HepG2 (cell line): ENCODE measurements around the gene CD300H. TPM values are rescaled to one million over a fixed set of nuclear protein-coding genes. Genes with fewer than 3 reads are reported as not detected.

ENCODE experiments used
- AKAP8 ChIP-seq: sonication (generic); formaldehyde crosslinking; IDR thresholded peaks from 2 replicates; pipeline ENCODE4 v1.5.1; 2020; ENCODE audit warnings: mild to moderate bottlenecking, missing genetic modification reagents
- GLI4 ChIP-seq: sonication (generic); formaldehyde crosslinking; IDR thresholded peaks from 2 replicates; pipeline ENCODE4 v1.5.1; 2020; ENCODE audit warnings: missing genetic modification reagents, mild to moderate bottlenecking, moderate library complexity, borderline replicate concordance
- MTA1 ChIP-seq: sonication (generic); formaldehyde crosslinking; IDR thresholded peaks from 2 replicates; pipeline ENCODE4 v1.4.0; 2020; ENCODE audit warnings: missing genetic modification reagents, mild to moderate bottlenecking, borderline replicate concordance
- NFRKB ChIP-seq: fragments of 450-650 bp; IDR thresholded peaks from 2 replicates; pipeline ENCODE4 v1.6.1; 2017
- PAF1 ChIP-seq: IDR thresholded peaks from 2 replicates; pipeline ENCODE4 v1.6.1; 2016; ENCODE audit warnings: missing genetic modification reagents, missing compliant biosample characterization
- PCBP1 ChIP-seq: fragments of 200-400 bp; formaldehyde crosslinking; IDR thresholded peaks from 2 replicates; pipeline ENCODE4 v1.6.1; 2017; ENCODE audit warnings: mild to moderate bottlenecking, low read depth, low read length, borderline replicate concordance
- RFX1 ChIP-seq: fragments of 450-650 bp; IDR thresholded peaks from 2 replicates; pipeline ENCODE4 v1.6.1; 2017
- TCF12 ChIP-seq, 2 experiments: fragments of 450-650 bp in 1 of 2; sonication (generic) in 1 of 2; formaldehyde crosslinking in 1 of 2; IDR thresholded peaks; 2 replicates each; pipeline versions ENCODE4 v1.6.1 to v1.8.0; 2017 to 2022; ENCODE audit warnings: antibody characterized with exemption in 1 of 2, mild to moderate bottlenecking in 1 of 2, missing genetic modification reagents in 1 of 2, moderate library complexity in 1 of 2
- THYN1 ChIP-seq: sonication (generic); formaldehyde crosslinking; IDR thresholded peaks from 2 replicates; pipeline ENCODE4 v1.8.1; 2023; ENCODE audit warnings: low read depth, mild to moderate bottlenecking, moderate library complexity, missing genetic modification reagents, borderline replicate concordance
- U2AF2 ChIP-seq: fragments of 200-400 bp; formaldehyde crosslinking; IDR thresholded peaks from 2 replicates; pipeline ENCODE4 v1.6.1; 2017; ENCODE audit warnings: low read depth, mild to moderate bottlenecking, low read length
- ZBTB3 ChIP-seq: sonication (generic); formaldehyde crosslinking; IDR thresholded peaks from 2 replicates; pipeline ENCODE4 v1.4.0; 2020; ENCODE audit warnings: low read depth, mild to moderate bottlenecking, moderate library complexity, missing genetic modification reagents, borderline replicate concordance
- ZKSCAN5 ChIP-seq: sonication (generic); formaldehyde crosslinking; IDR thresholded peaks from 2 replicates; pipeline ENCODE4 v1.5.1; 2020; ENCODE audit warnings: mild to moderate bottlenecking, missing genetic modification reagents
- ZNF354B ChIP-seq: sonication (generic); formaldehyde crosslinking; IDR thresholded peaks from 2 replicates; pipeline ENCODE4 v1.8.0; 2022; ENCODE audit warnings: mild to moderate bottlenecking, missing genetic modification reagents
- ZNF430 ChIP-seq: sonication (generic); formaldehyde crosslinking; IDR thresholded peaks from 2 replicates; pipeline ENCODE4 v1.9.0; 2021; ENCODE audit warnings: mild to moderate bottlenecking, missing genetic modification reagents
- ZNF446 ChIP-seq: sonication (generic); formaldehyde crosslinking; IDR thresholded peaks from 2 replicates; pipeline ENCODE4 v1.5.0; 2020; ENCODE audit warnings: mild to moderate bottlenecking, missing genetic modification reagents
- ZNF563 ChIP-seq: sonication (generic); formaldehyde crosslinking; IDR thresholded peaks from 2 replicates; pipeline ENCODE4 v1.8.0; 2022; ENCODE audit warnings: mild to moderate bottlenecking, moderate library complexity, missing genetic modification reagents
- ZNF841 ChIP-seq: sonication (generic); formaldehyde crosslinking; IDR thresholded peaks from 2 replicates; pipeline ENCODE4 v1.8.1; 2023; ENCODE audit warnings: missing genetic modification reagents, borderline replicate concordance
- ZSCAN21 ChIP-seq: sonication (generic); formaldehyde crosslinking; IDR thresholded peaks from 2 replicates; pipeline ENCODE4 v1.8.0; 2022; ENCODE audit warnings: mild to moderate bottlenecking, missing genetic modification reagents, moderate library complexity, borderline replicate concordance
- polyA plus RNA-seq, 8 experiments: library from polyadenylated mRNA; depleted of rRNA in 3 of 8; stranded (reverse) in 7 of 8; unstranded in 1 of 8; fragments of >200 nt; fragmentation: Illumina TruSeq in 4 of 8; extraction: Trizol in 4 of 8; gene quantifications; 2 replicates each; pipeline versions ENCODE4 v1.2.1 to v1.2.3, GENCODE V29; 2011 to 2016; ENCODE audit warnings: low read depth in 4 of 8, missing spikeins in 1 of 8, mixed read lengths in 1 of 8; ENCODE audit not compliant: insufficient read depth in 1 of 8
- total RNA-seq, 5 experiments: library from RNA; depleted of rRNA; stranded (reverse); fragments of >200 nt; fragmentation: Illumina TruSeq; extraction: Trizol; gene quantifications; 2 replicates each; pipeline ENCODE4 v1.2.3, GENCODE V29; 2016; ENCODE audit warnings: low read depth in 1 of 5
- TF ChIP-seq, protein P1 (sequence below), 2 experiments: sonication (generic) in 1 of 2; formaldehyde crosslinking in 1 of 2; IDR thresholded peaks; 2 replicates each; pipeline versions ENCODE4 v1.5.1 to v1.6.1; 2011 to 2020; ENCODE audit warnings: borderline replicate concordance in 1 of 2, low read depth in 1 of 2, low read length in 1 of 2, mild to moderate bottlenecking in 1 of 2, missing genetic modification reagents in 1 of 2, moderate library complexity in 1 of 2
- TF ChIP-seq, protein P2 (sequence below): IDR thresholded peaks from 2 replicates; pipeline ENCODE4 v1.6.1; 2016; ENCODE audit warnings: missing genetic modification reagents, missing compliant biosample characterization
- TF ChIP-seq, protein P3 (sequence below): sonication (generic); formaldehyde crosslinking; IDR thresholded peaks from 2 replicates; pipeline ENCODE4 v1.8.0; 2022; ENCODE audit warnings: low read depth, missing genetic modification reagents
- TF ChIP-seq, protein P4 (sequence below): sonication (generic); formaldehyde crosslinking; conservative IDR thresholded peaks from 2 replicates; pipeline ENCODE4 v1.4.0; 2020; ENCODE audit warnings: mild to moderate bottlenecking, missing genetic modification reagents, moderate library complexity

The CD300H gene
- total and polyA plus RNA-seq, 2 of the 13 experiments (the other 11 are each of a cell fraction or from before 2014, with no cell fraction given), result not detected

DNA sequence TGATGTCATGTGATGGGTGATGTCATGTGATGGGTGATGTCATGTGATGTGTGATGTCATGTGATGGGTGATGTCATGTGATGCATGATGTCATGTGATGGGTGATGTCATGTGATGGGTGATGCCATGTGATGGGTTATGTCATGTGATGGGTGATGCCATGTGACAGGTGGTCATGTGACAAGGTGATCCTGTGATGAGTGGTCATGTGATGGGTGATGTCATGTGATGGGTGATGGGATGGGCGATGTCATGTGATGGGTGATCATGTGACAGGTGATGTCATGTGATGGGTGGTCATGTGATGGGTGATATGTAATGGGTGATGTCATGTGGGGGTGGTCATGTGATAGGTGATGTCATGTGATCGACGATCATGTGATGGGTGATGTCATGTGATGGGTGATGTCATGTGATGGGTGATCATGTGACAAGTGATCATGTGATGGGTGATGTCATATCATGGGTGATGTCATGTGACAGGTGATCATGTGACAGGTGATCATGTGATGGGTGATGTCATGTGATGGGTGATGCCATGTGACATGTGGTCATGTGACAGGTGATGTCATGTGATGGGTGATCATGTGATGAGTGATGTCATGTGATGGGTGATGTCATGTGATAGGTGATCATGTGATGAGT, 53.2 kb downstream of the CD300H start (continued):
- TF ChIP-seq, protein P1, sequence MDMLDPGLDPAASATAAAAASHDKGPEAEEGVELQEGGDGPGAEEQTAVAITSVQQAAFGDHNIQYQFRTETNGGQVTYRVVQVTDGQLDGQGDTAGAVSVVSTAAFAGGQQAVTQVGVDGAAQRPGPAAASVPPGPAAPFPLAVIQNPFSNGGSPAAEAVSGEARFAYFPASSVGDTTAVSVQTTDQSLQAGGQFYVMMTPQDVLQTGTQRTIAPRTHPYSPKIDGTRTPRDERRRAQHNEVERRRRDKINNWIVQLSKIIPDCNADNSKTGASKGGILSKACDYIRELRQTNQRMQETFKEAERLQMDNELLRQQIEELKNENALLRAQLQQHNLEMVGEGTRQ (IDR thresholded peaks at IDR 0.05; ENCODE audit: low read depth, low read length), result peak; percentile 89
- TF ChIP-seq, protein P1 (CRISPR knock-in tag; IDR thresholded peaks at IDR 0.05; ENCODE audit: borderline replicate concordance), result no peak
- TF ChIP-seq AKAP8 (CRISPR knock-in tag), result no peak
- no peak for TF ChIP-seq ZKSCAN5 (CRISPR knock-in tag)
- TF ChIP-seq, protein P2, sequence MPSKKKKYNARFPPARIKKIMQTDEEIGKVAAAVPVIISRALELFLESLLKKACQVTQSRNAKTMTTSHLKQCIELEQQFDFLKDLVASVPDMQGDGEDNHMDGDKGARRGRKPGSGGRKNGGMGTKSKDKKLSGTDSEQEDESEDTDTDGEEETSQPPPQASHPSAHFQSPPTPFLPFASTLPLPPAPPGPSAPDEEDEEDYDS (CRISPR knock-in tag), result no peak
- no peak for TF ChIP-seq MTA1
- TF ChIP-seq TCF12 (IDR thresholded peaks at IDR 0.05), result no peak
- TF ChIP-seq TCF12 (CRISPR knock-in tag; IDR thresholded peaks at IDR 0.05), result no peak
- no peak for TF ChIP-seq THYN1 (CRISPR knock-in tag)
- no peak for TF ChIP-seq ZNF563
- TF ChIP-seq ZSCAN21, result no peak; the same call in 1 of the 2 replicates
- TF ChIP-seq U2AF2, result no peak
- peak; percentile 5; the same call in 1 of the 2 replicates for TF ChIP-seq NFRKB
- no peak for TF ChIP-seq PAF1 (CRISPR knock-in tag)
- TF ChIP-seq, protein P3, sequence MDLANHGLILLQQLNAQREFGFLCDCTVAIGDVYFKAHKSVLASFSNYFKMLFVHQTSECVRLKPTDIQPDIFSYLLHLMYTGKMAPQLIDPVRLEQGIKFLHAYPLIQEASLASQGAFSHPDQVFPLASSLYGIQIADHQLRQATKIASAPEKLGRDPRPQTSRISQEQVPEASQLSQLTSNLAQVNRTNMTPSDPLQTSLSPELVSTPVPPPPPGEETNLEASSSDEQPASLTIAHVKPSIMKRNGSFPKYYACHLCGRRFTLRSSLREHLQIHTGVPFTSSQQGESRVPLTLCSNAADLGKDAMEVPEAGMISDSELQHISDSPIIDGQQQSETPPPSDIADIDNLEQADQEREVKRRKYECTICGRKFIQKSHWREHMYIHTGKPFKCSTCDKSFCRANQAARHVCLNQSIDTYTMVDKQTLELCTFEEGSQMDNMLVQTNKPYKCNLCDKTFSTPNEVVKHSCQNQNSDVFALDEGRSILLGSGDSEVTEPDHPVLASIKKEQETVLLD (CRISPR knock-in tag), result no peak
- TF ChIP-seq ZNF430 (CRISPR knock-in tag), result no peak
- TF ChIP-seq, protein P4, sequence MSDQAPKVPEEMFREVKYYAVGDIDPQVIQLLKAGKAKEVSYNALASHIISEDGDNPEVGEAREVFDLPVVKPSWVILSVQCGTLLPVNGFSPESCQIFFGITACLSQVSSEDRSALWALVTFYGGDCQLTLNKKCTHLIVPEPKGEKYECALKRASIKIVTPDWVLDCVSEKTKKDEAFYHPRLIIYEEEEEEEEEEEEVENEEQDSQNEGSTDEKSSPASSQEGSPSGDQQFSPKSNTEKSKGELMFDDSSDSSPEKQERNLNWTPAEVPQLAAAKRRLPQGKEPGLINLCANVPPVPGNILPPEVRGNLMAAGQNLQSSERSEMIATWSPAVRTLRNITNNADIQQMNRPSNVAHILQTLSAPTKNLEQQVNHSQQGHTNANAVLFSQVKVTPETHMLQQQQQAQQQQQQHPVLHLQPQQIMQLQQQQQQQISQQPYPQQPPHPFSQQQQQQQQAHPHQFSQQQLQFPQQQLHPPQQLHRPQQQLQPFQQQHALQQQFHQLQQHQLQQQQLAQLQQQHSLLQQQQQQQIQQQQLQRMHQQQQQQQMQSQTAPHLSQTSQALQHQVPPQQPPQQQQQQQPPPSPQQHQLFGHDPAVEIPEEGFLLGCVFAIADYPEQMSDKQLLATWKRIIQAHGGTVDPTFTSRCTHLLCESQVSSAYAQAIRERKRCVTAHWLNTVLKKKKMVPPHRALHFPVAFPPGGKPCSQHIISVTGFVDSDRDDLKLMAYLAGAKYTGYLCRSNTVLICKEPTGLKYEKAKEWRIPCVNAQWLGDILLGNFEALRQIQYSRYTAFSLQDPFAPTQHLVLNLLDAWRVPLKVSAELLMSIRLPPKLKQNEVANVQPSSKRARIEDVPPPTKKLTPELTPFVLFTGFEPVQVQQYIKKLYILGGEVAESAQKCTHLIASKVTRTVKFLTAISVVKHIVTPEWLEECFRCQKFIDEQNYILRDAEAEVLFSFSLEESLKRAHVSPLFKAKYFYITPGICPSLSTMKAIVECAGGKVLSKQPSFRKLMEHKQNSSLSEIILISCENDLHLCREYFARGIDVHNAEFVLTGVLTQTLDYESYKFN (CRISPR knock-in tag), result no peak
- TF ChIP-seq RFX1, result no peak
- no peak for TF ChIP-seq ZBTB3 (CRISPR knock-in tag)
- no peak for TF ChIP-seq ZNF841 (CRISPR knock-in tag)
- TF ChIP-seq ZNF446 (CRISPR knock-in tag), result no peak
- no peak for TF ChIP-seq PCBP1
- no peak for TF ChIP-seq GLI4
- TF ChIP-seq ZNF354B (CRISPR knock-in tag), result no peak
